Bronchus fibroblast of lung (primary cell): ENCODE data around the gene KLHL14. TPM values are rescaled to one million over a fixed set of nuclear protein-coding genes. Genes with fewer than 3 reads are reported as not detected.

Source experiments
- total RNA-seq: library from RNA; depleted of rRNA; stranded (reverse); fragments of >200 nt; gene quantifications from 2 replicates; pipeline ENCODE4 v1.2.3, GENCODE V29; 2015

KLHL14 gene, protein sequence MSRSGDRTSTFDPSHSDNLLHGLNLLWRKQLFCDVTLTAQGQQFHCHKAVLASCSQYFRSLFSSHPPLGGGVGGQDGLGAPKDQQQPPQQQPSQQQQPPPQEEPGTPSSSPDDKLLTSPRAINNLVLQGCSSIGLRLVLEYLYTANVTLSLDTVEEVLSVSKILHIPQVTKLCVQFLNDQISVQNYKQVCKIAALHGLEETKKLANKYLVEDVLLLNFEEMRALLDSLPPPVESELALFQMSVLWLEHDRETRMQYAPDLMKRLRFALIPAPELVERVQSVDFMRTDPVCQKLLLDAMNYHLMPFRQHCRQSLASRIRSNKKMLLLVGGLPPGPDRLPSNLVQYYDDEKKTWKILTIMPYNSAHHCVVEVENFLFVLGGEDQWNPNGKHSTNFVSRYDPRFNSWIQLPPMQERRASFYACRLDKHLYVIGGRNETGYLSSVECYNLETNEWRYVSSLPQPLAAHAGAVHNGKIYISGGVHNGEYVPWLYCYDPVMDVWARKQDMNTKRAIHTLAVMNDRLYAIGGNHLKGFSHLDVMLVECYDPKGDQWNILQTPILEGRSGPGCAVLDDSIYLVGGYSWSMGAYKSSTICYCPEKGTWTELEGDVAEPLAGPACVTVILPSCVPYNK
- total RNA-seq, result not detected in 2 replicates

GRCh38 chr18:32772581-32773381, at the start of gene KLHL14:
TSS of gene KLHL14 (minus strand) at chr18:32773023. CDS start at chr18:32770591, 2,432 bp downstream.

